GM18520 (cell line): Measurements from ENCODE around the gene HSD11B1.

Experiments used
- ATAC-seq: cut with Tn5 transposase; IDR thresholded peaks from one replicate; pipeline ENCODE4 v1.9.1; 2021; ENCODE audit not compliant: unreplicated experiment

HSD11B1 gene

GRCh38 chr1:209780268-209780667 lies 75.6 kb downstream of the HSD11B1 start:
- no peak for ATAC-seq

GRCh38 chr1:209783386-209783785 lies 78.7 kb downstream of the HSD11B1 start:
- ATAC-seq = no peak
